HG03025 (cell line): ENCODE data around the gene CAPZB.

Experiments
- ATAC-seq: cut with Tn5 transposase; IDR thresholded peaks from one replicate; pipeline ENCODE4 v1.9.1; 2021; ENCODE audit warnings: mild to moderate bottlenecking, moderate library complexity; ENCODE audit not compliant: unreplicated experiment, low FRiP score

CAPZB gene

GRCh38 chr1:19289244-19289643 is 196.1 kb downstream of the CAPZB start:
- ATAC-seq: no peak
